PC-9 (cell line): Measurements from ENCODE around the gene C16orf86. TPM values are rescaled to one million over a fixed set of nuclear protein-coding genes. Genes with fewer than 3 reads are reported as not detected.

Experiments used
- BruUV-seq: library from RNA; stranded (reverse); fragments of 400-500 nt; replicated peaks from 2 replicates; lab custom pipeline; 2021; lab: Mats Ljungman, UMichigan
- CTCF ChIA-PET: fragments of 300-600 bp; sonication (Branson Sonifier 250); formaldehyde crosslinking; loops from one replicate; lab custom pipeline; 2022; ENCODE audit warnings: antibody characterized with exemption; lab: Charles Lee
- POLR2A ChIA-PET: fragments of 300-600 bp; sonication (Branson Sonifier 250); formaldehyde crosslinking; loops from one replicate; lab custom pipeline; 2022; ENCODE audit warnings: antibody characterized with exemption; ENCODE audit not compliant: unreplicated experiment; lab: Charles Lee
- DNase-seq, 2 experiments: peaks; one replicate each; pipeline versions ENCODE4 v3.0.0 to v3.0.0-alpha.2; 2015 to 2022; ENCODE audit warnings: mixed read lengths in 1 of 2
- H2AFZ ChIP-seq: fragments of 200-600 bp; sonication (generic); 2 replicates; pipeline ENCODE4 v1.8.1; 2017; ENCODE audit warnings: antibody characterized with exemption
- H3F3A ChIP-seq: fragments of 200-600 bp; sonication (generic); 2 replicates; pipeline ENCODE4 v1.8.1; 2017; ENCODE audit warnings: antibody characterized with exemption, mild to moderate bottlenecking, low read depth; ENCODE audit not compliant: insufficient read depth
- H3K27ac ChIP-seq: fragments of 200-600 bp; sonication (generic); 2 replicates; pipeline ENCODE4 v1.6.1; 2016; ENCODE audit warnings: mixed run types
- H3K27me3 ChIP-seq: fragments of 200-600 bp; sonication (generic); 2 replicates; pipeline ENCODE4 v1.6.1; 2016; ENCODE audit warnings: low read depth, mixed run types; ENCODE audit not compliant: insufficient read depth
- H3K36me3 ChIP-seq: fragments of 200-600 bp; sonication (generic); 2 replicates; pipeline ENCODE4 v1.6.1; 2016; ENCODE audit warnings: low read depth, mixed run types
- H3K4me1 ChIP-seq: fragments of 200-600 bp; sonication (generic); replicated peaks from 2 replicates; pipeline ENCODE4 v1.6.1; 2016; ENCODE audit warnings: mixed run types; ENCODE audit not compliant: insufficient read depth
- H3K4me2 ChIP-seq: fragments of 200-600 bp; sonication (generic); 2 replicates; pipeline ENCODE4 v1.6.1; 2017; ENCODE audit warnings: mixed run types
- H3K4me3 ChIP-seq: fragments of 200-600 bp; sonication (generic); 2 replicates; pipeline ENCODE4 v1.6.1; 2016; ENCODE audit warnings: mixed run types
- H3K79me2 ChIP-seq: fragments of 200-600 bp; sonication (generic); 2 replicates; pipeline ENCODE4 v1.6.1; 2017; ENCODE audit warnings: low read depth, mixed run types
- H3K9me2 ChIP-seq: fragments of 200-600 bp; sonication (generic); 2 replicates; pipeline ENCODE4 v1.8.1; 2017; ENCODE audit warnings: mild to moderate bottlenecking; ENCODE audit not compliant: insufficient read depth
- H3K9me3 ChIP-seq: fragments of 200-600 bp; sonication (generic); 2 replicates; pipeline ENCODE4 v1.8.1; 2016; ENCODE audit warnings: low read depth; ENCODE audit not compliant: insufficient read depth
- H4K20me1 ChIP-seq: fragments of 200-600 bp; sonication (generic); 2 replicates; pipeline ENCODE4 v1.8.1; 2017; ENCODE audit not compliant: insufficient read depth
- EZH2 ChIP-seq: fragments of 200-600 bp; sonication (generic); IDR thresholded peaks from 2 replicates; pipeline ENCODE4 v1.8.0; 2017; ENCODE audit warnings: antibody characterized with exemption, low read depth
- intact Hi-C: fragments of 100-400 bp; cut with micrococcal nuclease; formaldehyde crosslinking; loops from one replicate; pipeline ENCODE4 v1.10.0; 2022; ENCODE audit not compliant: unreplicated experiment
- total RNA-seq: library from RNA; stranded (reverse); gene quantifications from 2 replicates; pipeline ENCODE4 v1.2.3, GENCODE V29; 2021
- TF ChIP-seq, protein P1 (sequence below): fragments of 200-600 bp; sonication (generic); conservative IDR thresholded peaks from 2 replicates; pipeline ENCODE4 v1.6.1; 2017; ENCODE audit warnings: mixed run types, antibody characterized with exemption, mild to moderate bottlenecking, moderate library complexity

The C16orf86 gene
- total RNA-seq, 1 experiment from 2014 or later, result 0.46 TPM

DNA sequence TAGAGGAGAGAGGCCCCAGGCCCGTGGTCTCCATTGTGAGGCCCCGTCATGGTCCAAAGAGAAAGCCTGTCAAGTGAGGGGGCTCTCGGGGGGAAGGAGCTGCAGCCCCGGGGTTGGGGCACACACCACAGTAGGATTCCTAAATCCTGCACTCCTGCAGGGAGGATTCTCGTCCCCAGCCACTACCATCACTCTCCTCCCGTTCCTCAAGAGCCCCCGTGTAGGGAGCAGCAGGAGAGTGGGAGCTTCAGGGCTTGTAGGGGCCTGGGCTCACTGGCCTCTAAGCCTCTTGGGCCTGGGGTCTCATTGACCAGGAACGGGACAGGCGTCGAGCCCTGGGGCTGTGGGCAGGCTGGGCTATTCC lies 821 bp downstream of the C16orf86 start:
- Histone ChIP-seq H3K27me3 (no peaks in the 10 kb centered on the region), H4K20me1 (no peaks in the 10 kb centered on the region), H3F3A (peaks cover 8% of the 10 kb centered on the region; the same call in 1 of the 2 replicates), H3K9me2 (no peaks in the 10 kb centered on the region), H3K4me3 (no peak overlapping the region), H3K9me3 (no peaks in the 10 kb centered on the region), H3K79me2 (no peaks in the 10 kb centered on the region), H3K27ac (no peak overlapping the region), H3K4me2 (no peak overlapping the region), H3K36me3 (no peaks in the 10 kb centered on the region), H2AFZ (no peak overlapping the region), H3K4me1 (no peaks in the 10 kb centered on the region)
- CTCF ChIA-PET, result interaction anchor here (1.0 kb wide), 1 partner anchor 146 kb away, joined by 3 read pairs; no protein-coding TSS in a partner anchor
- DNase-seq, result no peak
- TF ChIP-seq, protein P1, sequence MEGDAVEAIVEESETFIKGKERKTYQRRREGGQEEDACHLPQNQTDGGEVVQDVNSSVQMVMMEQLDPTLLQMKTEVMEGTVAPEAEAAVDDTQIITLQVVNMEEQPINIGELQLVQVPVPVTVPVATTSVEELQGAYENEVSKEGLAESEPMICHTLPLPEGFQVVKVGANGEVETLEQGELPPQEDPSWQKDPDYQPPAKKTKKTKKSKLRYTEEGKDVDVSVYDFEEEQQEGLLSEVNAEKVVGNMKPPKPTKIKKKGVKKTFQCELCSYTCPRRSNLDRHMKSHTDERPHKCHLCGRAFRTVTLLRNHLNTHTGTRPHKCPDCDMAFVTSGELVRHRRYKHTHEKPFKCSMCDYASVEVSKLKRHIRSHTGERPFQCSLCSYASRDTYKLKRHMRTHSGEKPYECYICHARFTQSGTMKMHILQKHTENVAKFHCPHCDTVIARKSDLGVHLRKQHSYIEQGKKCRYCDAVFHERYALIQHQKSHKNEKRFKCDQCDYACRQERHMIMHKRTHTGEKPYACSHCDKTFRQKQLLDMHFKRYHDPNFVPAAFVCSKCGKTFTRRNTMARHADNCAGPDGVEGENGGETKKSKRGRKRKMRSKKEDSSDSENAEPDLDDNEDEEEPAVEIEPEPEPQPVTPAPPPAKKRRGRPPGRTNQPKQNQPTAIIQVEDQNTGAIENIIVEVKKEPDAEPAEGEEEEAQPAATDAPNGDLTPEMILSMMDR, result no peak
- no peak for TF ChIP-seq EZH2
- no TSS peak for BruUV-seq
- intact Hi-C loops, result no loop called here
- POLR2A ChIA-PET, result interaction anchor here (0.6 kb wide), 1 partner anchor 131 kb away, joined by 5 read pairs; no protein-coding TSS in a partner anchor

DNA sequence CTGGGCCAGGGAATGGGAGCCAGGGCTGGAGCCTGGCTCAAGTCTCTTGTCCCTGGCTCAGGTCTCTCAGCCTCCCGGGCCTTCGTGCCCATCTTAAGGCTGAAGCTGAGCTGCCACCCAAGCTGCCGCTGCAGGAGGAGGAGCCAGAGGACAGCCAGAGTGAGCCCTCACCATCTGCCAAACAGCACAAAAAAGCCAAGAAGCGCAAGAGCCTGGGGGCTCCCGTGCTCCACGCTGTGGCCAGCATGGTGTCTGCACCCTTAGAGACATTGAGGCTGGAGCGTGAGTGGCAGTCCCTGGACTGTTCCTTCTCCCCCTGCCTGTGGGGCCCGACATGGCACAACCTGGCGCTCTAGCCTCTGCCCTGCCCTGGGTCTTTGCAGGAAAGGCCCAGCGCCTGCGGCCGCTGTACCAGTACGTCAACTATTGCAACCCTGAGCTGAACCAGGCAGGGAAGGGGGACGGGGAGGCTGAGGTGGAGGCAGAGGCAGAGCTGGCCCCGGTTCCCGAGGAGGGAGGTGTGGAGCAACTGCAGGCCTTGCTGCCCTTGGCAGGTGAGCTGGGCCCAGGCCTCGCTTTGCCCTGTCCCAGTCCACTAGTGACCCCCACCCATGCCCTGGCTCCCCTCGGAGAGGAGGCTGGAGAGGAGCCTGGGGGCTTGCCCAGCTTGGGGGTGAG lies 1.3 kb downstream of the C16orf86 start:
- Histone ChIP-seq H3K4me1 (no peaks in the 10 kb centered on the region), H3K27me3 (no peaks in the 10 kb centered on the region), H3K9me3 (no peaks in the 10 kb centered on the region), H3K27ac (no peak overlapping the region), H2AFZ (no peak overlapping the region), H3K36me3 (no peaks in the 10 kb centered on the region), H3K9me2 (no peaks in the 10 kb centered on the region), H4K20me1 (no peaks in the 10 kb centered on the region), H3K4me3 (no peak overlapping the region), H3K79me2 (no peaks in the 10 kb centered on the region), H3K4me2 (no peak overlapping the region), H3F3A (peaks cover 9% of the 10 kb centered on the region; the same call in 1 of the 2 replicates)
- intact Hi-C loops, result loop anchor here (1.0 to 2.0 kb wide), 2 partner anchors 105 to 147 kb away; partner anchors contain the start of gene CTCF
- TF ChIP-seq, protein P1, result peak; percentile 52
- TF ChIP-seq EZH2, result no peak
- CTCF ChIA-PET, result interaction anchor here (0.6 to 1.0 kb wide), 2 partner anchors 8 to 147 kb away, joined by 3 read pairs; partner anchors contain the start of gene ACD
- peak; percentile 68 to 77 for DNase-seq
- BruUV-seq, result no TSS peak
- POLR2A ChIA-PET, result interaction anchor here (0.6 kb wide), 1 partner anchor 132 kb away, joined by 5 read pairs; no protein-coding TSS in a partner anchor

DNA sequence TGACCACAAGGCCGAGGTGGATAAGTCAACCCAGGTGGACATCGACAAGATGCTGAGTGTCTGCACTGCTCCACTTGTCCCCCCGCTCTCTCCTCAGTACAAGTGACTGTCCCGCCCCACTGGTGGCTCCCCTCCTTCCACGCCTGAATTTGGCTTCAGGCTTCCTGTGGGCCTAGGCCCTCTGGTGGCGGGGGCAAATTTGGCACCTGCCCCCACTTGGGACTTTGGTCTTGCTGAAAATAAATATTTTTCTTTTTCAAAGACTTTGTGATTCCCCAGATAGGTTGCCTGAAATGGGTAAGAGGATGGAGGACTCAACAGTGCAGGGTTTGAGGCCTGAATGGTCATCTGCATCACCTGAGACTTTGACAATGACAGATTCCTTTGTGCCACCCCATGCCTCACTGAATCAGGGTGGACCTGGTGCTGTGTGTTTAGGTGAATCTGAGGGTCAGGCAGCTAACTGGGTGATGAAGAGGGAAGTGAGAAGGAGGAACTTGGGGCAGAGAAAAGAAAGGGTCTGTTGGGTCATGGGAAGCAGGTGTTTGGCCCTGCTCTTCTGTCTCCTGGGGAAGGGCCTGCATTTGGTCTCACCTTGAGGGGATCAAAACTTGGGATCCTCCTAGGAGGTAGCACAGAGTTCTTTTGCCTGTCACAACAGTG lies 2.0 kb downstream of the C16orf86 start:
- no peak overlapping the region for H3K4me2 ChIP-seq
- no peak overlapping the region for H3K4me3 ChIP-seq
- no TSS peak for BruUV-seq
- no peaks in the 10 kb centered on the region for H3K36me3 ChIP-seq
- H4K20me1 ChIP-seq, result no peaks in the 10 kb centered on the region
- no peak for DNase-seq
- peaks cover 9% of the 10 kb centered on the region; the same call in 1 of the 2 replicates for H3F3A ChIP-seq
- ChIA-PET POLR2A (no interaction called here), CTCF (interaction anchor here (0.6 to 1.0 kb wide), 2 partner anchors 9 to 147 kb away, joined by 3 read pairs; partner anchors contain the start of gene ACD)
- no peak overlapping the region for H3K27ac ChIP-seq
- intact Hi-C loops, result loop anchor here (1.0 to 2.0 kb wide), 2 partner anchors 106 to 147 kb away; partner anchors contain the start of gene CTCF
- H2AFZ ChIP-seq, result no peak overlapping the region
- H3K9me3 ChIP-seq, result no peaks in the 10 kb centered on the region
- no peak for TF ChIP-seq EZH2
- TF ChIP-seq, protein P1, result no peak
- H3K27me3 ChIP-seq, result no peaks in the 10 kb centered on the region
- H3K79me2 ChIP-seq, result no peaks in the 10 kb centered on the region
- no peaks in the 10 kb centered on the region for H3K9me2 ChIP-seq
- H3K4me1 ChIP-seq, result no peaks in the 10 kb centered on the region
